NCI-H187 (cell line): ENCODE results near the gene TREX2.

Experiments used
- DNase-seq, 2 experiments: peaks; one replicate each; lab custom pipeline; 2025; lab: John Stamatoyannopoulos, UW

Gene TREX2

GRCh38 chrX:153475751-153476281, 30.0 kb upstream of the TREX2 start:
- no peak for DNase-seq

- DNase-seq: no peak
These were observed 29.4 kb upstream of the TREX2 start for GRCh38 chrX:153475271-153475670.

DNA sequence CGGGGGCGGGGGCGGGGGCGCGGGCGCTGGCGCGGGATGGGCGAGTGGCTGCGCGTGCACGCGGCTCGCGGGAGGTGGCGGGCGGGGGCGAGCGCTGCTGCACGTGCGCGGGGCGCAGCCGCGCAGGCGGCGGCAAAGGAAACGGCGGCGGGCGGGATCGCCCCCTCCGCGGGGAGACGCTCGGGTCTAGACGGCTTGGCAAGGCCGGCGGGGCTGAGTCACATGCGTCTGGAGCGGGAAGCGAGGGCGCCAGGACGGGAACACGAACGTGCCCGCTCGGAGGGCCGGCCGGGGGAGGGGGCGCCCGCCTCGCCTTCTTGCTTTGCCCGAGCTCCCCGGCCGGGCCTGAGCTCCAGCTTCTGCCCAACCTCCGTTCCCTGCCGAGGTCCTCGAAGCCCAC, 28.9 kb upstream of the TREX2 start:
- DNase-seq: no peak

GRCh38 chrX:153474266-153474665, 28.4 kb upstream of the TREX2 start:
- no peak for DNase-seq

- no peak for DNase-seq
These were observed 27.3 kb upstream of the TREX2 start for GRCh38 chrX:153473126-153473525.

DNA sequence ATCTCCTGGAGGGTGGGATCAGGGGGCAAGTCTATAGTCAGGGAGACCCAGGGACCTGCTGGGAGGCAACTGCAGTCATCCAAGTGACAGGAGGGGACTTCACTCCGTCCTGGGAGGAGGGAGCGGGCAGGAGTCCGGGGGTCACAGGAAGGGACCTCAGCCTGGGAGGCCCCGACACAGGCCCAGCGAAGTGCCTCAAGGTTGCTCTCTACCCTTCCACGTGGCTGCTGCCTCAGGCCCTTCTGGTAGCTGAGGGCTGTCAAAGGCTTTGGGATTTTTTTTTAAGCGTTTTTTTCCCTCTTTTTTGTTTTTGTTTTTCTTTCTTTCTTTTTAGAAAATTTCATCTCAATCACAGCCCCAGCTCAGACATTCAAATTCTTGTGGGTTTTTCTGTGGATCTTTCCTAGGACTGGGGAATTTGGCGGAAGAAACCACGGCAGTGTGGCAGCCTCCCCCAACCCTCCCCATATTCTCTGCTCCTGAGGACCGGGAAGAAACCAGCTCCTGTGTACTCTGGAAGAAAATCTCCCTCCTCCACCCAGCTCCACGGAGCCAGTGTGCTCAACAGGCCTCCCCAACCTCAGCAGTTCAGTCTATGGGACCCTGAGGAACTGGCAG, 25.9 kb upstream of the TREX2 start:
- no peak for DNase-seq

GRCh38 chrX:153470411-153471363, 24.8 kb upstream of the TREX2 start, which contains the start of gene HAUS7:
HAUS7 (minus strand) TSS chrX:153470576; CDS start chrX:153470557, 19 bp downstream.
- peak; percentile 87 to 95 for DNase-seq

- no peak for DNase-seq
These were observed 24.1 kb upstream of the TREX2 start for GRCh38 chrX:153469811-153470410.

DNA sequence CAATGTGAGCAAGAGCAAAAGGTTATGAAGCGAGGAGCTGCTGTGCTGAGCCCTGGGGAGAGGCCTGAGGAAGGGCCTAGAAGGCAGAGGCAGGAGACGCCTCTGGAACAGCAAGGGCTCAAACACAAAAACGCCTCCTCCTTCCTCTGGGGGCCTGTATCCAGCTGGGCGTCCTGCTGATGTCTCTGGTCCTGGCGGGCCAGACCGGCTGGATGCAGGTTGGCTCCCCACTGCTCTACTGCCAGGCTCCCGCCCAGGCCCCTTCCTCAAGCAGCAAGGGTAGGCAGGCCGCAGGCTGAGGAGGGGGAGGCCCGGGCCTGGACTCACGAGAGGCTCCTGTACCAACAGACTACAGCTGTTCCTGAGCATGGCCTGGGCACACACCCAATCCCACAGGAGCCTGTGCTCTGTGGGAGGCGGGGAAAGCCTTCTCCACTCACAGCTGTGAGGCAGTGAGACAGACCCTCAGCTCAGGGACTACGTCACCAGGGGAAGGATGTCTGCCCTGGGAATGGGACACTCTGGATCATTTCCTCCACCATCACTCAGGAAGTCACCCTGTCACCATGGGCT, 22.2 kb upstream of the TREX2 start:
- no peak for DNase-seq

- no peak for DNase-seq
These were observed 20.0 kb upstream of the TREX2 start for GRCh38 chrX:153465691-153466380.

GRCh38 chrX:153464116-153464515, 18.3 kb upstream of the TREX2 start:
- DNase-seq: no peak

DNA sequence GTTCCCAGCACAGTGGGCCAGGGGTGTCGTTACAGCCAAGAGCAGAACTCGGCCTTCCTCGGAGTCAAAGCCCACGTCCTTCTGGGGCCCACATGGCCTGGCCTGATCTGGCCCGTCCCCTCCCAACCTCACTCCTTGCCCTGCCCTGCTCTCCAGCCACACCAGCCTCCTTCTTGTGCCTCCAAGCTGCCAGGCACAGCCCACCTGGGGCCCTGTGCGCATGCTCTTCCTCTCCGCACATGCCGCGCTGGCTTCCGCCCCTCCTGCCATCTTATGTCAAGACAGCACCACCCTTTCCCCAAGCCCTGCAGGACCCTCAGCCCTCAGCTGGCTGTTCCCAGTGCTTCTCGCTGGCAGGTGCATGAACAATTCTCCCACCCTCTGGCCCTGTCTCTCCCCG, 17.7 kb upstream of the TREX2 start:
- DNase-seq: no peak

- DNase-seq: no peak
These were observed 17.2 kb upstream of the TREX2 start for GRCh38 chrX:153463031-153463430.

DNA sequence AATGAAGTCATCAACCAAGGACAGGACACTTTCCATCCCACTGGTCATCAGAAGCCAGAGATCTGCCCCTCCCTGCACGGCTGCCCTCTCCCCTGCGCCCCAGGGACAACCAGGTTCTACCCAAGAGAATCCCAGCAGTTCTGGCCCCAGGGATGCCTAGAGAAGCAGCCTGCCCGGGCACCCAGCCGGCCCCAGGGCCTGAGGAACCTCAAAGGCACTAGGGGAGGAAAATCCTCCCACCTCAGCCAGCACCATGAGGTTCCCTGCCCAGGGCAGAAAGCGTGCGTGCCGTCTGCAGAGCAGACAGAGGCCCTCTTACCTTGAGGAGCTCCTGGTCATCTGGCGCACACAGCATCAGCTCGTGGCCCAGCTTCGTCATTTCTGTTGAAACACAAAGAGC, 16.4 kb upstream of the TREX2 start:
- DNase-seq: no peak

GRCh38 chrX:153460826-153461225, 15.0 kb upstream of the TREX2 start:
- no peak for DNase-seq

DNA sequence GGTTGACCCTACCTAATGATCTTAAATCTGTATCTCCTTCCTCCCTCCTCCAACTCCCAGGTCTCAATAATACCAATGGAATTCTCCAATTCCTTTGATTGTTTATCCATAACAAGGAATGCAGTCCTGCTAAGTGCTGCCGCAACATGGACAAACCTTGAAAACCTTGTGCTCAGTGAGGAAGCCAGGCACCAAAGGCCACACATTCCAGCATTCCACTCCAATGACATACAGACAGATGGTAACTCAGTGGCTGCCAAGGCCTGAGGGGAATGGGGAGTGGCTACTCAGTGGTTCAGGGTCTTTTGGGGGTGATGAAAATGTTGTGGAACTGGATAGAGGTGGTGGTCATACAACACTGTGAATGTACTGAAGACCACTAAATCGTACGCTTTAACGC, 14.1 kb upstream of the TREX2 start:
- DNase-seq: no peak

DNA sequence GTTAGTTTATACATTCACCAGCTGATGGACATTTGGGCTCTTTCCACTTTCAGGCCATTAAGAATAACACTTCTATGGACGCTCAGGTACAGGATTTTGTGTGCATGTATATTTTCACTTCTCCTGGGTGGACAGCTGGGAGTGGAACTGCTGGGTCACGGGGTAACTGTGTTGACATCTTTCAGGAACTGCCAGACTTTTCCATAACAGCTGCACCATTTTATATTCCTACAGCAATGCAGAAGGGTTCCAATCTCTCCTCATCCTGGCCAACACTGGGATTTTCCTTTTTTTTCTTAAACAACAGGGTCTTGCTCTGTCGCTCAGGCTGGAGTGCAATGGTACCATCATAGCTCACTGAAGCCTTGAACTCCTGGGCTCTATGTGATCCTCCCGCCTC, 12.6 kb upstream of the TREX2 start:
- no peak for DNase-seq

GRCh38 chrX:153457827-153458466, 12.1 kb upstream of the TREX2 start:
- DNase-seq: no peak

DNA sequence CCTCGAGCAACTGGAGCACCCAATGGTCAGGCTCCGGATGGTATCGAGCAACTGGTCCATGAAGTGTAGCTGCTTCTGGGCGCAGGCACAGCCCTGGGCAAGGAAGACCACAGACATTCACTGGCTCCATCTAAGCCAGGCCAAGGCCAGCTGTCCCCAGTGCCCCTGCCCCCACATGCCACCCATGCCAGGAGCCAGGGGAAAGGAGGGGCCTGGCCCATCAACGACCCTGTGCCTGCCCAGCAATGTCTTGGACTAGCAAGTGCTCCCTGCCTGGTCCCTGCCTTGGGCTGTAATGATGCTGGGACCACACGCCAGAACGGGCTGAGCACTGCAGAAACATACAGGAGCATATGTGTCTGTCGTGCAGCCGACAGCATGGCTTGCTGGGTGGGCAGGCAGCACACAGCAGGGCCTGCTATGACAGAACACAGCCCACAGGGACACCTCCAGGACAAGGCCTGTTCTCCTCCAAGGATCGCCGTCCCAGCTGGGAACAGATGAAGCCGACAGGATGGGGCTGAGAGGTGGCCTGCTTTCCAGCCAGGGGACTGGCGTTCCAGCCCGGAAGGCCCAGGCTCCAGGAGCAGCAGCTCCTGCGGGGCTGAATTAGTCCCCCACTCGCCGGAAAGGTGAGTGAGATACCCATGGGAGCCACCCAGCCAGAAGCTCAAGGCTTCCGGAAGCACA, 11.4 kb upstream of the TREX2 start:
- DNase-seq: no peak

GRCh38 chrX:153456704-153457103, 10.8 kb upstream of the TREX2 start:
- no peak for DNase-seq

DNA sequence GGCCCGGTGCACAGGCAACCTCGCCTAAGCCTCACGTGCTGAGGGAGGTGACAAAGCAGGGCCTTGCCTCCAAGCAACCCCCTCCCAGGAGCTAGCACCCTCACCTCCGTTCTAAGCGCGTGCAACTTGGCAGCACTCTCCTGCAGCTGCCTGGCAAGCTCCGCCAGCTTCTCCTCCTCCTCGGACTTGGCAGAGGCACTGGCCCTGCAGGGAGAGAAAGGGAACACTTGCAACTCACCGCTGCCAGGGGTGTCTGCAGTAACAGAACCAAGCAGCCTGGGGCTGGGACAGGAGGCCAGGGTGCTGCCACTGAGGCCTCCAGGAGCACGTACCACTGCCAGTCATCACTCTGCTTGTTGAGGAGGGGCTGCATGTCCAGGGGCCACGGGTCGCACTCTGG, 10.3 kb upstream of the TREX2 start:
- DNase-seq: no peak
